Measurements from ENCODE around the gene VAV3. TPM values are rescaled to one million over a fixed set of nuclear protein-coding genes. Genes with fewer than 3 reads are reported as not detected.

Gene VAV3
- polyA plus RNA-seq, 1 of the 3 experiments (the other 2 are of a cell fraction): not detected

- TF ChIP-seq, protein P1, sequence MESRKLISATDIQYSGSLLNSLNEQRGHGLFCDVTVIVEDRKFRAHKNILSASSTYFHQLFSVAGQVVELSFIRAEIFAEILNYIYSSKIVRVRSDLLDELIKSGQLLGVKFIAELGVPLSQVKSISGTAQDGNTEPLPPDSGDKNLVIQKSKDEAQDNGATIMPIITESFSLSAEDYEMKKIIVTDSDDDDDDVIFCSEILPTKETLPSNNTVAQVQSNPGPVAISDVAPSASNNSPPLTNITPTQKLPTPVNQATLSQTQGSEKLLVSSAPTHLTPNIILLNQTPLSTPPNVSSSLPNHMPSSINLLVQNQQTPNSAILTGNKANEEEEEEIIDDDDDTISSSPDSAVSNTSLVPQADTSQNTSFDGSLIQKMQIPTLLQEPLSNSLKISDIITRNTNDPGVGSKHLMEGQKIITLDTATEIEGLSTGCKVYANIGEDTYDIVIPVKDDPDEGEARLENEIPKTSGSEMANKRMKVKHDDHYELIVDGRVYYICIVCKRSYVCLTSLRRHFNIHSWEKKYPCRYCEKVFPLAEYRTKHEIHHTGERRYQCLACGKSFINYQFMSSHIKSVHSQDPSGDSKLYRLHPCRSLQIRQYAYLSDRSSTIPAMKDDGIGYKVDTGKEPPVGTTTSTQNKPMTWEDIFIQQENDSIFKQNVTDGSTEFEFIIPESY (IDR thresholded peaks at IDR 0.05; ENCODE audit: borderline replicate concordance, low read depth): no peak
- TF ChIP-seq GATA2 (CRISPR knock-in tag; IDR thresholded peaks at IDR 0.05) (no peak), TEAD4 (IDR thresholded peaks at IDR 0.05; ENCODE audit: borderline replicate concordance, insufficient read depth) (no peak), FOSL2 (IDR thresholded peaks at IDR 0.05; ENCODE audit: borderline replicate concordance, low read depth) (no peak), IRF3 (IDR thresholded peaks at IDR 0.05; ENCODE audit: low read depth, low read length) (no peak)
These were observed 419.9 kb downstream of the VAV3 start (continued) for GRCh38 chr1:107545056-107545577.

DNA sequence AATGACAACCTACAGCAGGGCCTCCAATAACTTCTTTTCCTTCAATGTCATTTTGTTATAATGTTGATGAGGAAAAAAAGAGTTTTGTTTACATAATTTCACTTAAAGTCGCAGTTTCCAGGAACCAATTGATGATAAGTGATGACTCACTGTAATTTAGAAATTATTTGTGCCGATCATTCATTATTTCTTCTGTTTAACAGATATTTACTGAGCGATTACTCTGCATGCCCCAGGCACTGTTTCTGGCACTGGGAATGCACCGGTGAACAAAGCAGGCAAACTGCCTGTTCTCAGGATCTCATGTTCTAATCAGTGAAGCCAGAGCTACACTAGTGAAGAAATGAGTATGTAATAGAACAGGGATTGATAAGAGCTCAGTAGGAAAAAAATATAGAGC, 420.7 kb downstream of the VAV3 start:
- Histone ChIP-seq H4K20me1 (ENCODE audit: insufficient read depth) (no peaks in the 10 kb centered on the region), H3K79me2 (ENCODE audit: insufficient read depth) (no peaks in the 10 kb centered on the region), H3K36me3 (replicated peaks in 1 of 2; ENCODE audit: control insufficient read depth in 1 of 2, insufficient read depth in 2 of 2, low read length in 1 of 2) (no peaks in the 10 kb centered on the region), H3K27me3 (ENCODE audit: insufficient read depth) (no peaks in the 10 kb centered on the region), H3K9ac (no peak overlapping the region), H3K9me3 (no peaks in the 10 kb centered on the region), H3K4me1 (ENCODE audit: control insufficient read depth in 1 of 2, insufficient read depth in 2 of 2, low read depth in 1 of 2, low read length in 1 of 2) (peaks cover 0 to 5% of the 10 kb centered on the region in 2 experiments; a peak in 1 of 4 replicates), H3K27ac (ENCODE audit: low read depth in 2 of 2, low read length in 1 of 2) (peak overlapping the region in 1 of 2 experiments; percentile 36; a peak in 1 of 4 replicates), H3K4me3 (ENCODE audit: low read depth in 2 of 2, low read length in 1 of 2) (no peak overlapping the region), H3F3A (replicated peaks; ENCODE audit: insufficient read depth) (no peaks in the 10 kb centered on the region), H3K9me2 (no peaks in the 10 kb centered on the region), H3K4me2 (no peak overlapping the region), H2AFZ (ENCODE audit: low read depth) (no peak overlapping the region)
- peak; percentile 19 for DNase-seq
- 26% methylated on average over 4 of the region's 4 CpGs for WGBS (ENCODE audit: low lambda C conversion rate)
- TF ChIP-seq GATA2 (CRISPR knock-in tag; IDR thresholded peaks at IDR 0.05) (0 out of 2 replicates have a peak, but pooled peaks have one; percentile 8), GABPA (IDR thresholded peaks at IDR 0.05; ENCODE audit: low read depth) (no peak), FOSL2 (IDR thresholded peaks at IDR 0.05; ENCODE audit: borderline replicate concordance, low read depth) (no peak), CTCF (IDR thresholded peaks at IDR 0.05) (no peak)
- ChIA-PET CTCF (interaction anchor here (0.5 to 1.5 kb wide), 3 partner anchors 16 to 242 kb away, joined by 3 to 5 read pairs (median 3); no protein-coding TSS in a partner anchor), POLR2A (no interaction called here)

DNA sequence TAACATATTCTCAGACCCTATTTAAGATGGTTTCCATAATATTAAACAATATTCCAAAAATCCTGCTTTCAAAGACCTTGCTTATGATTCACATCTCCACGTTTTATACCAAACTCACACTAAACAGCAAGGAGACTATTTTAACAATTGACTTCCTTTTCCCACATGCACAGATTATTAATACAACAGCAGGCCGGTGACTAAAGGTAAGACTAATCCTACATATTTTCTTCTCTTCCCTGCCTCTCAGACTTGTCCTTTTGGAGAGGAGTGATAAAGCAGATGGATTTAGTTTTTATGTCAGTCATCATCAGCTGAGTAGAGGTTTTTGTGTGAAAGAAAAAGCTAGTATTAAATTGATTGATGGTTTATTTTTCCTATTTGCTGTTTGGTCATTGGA, 423.6 kb downstream of the VAV3 start:
- Histone ChIP-seq H4K20me1 (ENCODE audit: insufficient read depth) (no peaks in the 10 kb centered on the region), H3K36me3 (replicated peaks in 1 of 2; ENCODE audit: control insufficient read depth in 1 of 2, insufficient read depth in 2 of 2, low read length in 1 of 2) (no peaks in the 10 kb centered on the region), H3K79me2 (ENCODE audit: insufficient read depth) (no peaks in the 10 kb centered on the region), H2AFZ (ENCODE audit: low read depth) (no peak overlapping the region), H3K4me2 (no peak overlapping the region), H3K4me3 (ENCODE audit: low read depth in 2 of 2, low read length in 1 of 2) (no peak overlapping the region), H3F3A (replicated peaks; ENCODE audit: insufficient read depth) (no peaks in the 10 kb centered on the region), H3K9me3 (no peaks in the 10 kb centered on the region), H3K27me3 (ENCODE audit: insufficient read depth) (no peaks in the 10 kb centered on the region), H3K4me1 (ENCODE audit: control insufficient read depth in 1 of 2, insufficient read depth in 2 of 2, low read depth in 1 of 2, low read length in 1 of 2) (peaks cover 0 to 5% of the 10 kb centered on the region in 2 experiments; a peak in 1 of 4 replicates), H3K27ac (ENCODE audit: low read depth in 2 of 2, low read length in 1 of 2) (no peak overlapping the region), H3K9me2 (no peaks in the 10 kb centered on the region), H3K9ac (no peak overlapping the region)
- POLR2A ChIA-PET: no interaction called here
- DNase-seq: no peak
- CTCF ChIA-PET: interaction anchor here (2.9 kb wide), 1 partner anchor 12 kb away, joined by 14 read pairs; no protein-coding TSS in a partner anchor
- 63% methylated on average over 2 of the region's 2 CpGs for WGBS (ENCODE audit: low lambda C conversion rate)
- TF ChIP-seq, protein P2, sequence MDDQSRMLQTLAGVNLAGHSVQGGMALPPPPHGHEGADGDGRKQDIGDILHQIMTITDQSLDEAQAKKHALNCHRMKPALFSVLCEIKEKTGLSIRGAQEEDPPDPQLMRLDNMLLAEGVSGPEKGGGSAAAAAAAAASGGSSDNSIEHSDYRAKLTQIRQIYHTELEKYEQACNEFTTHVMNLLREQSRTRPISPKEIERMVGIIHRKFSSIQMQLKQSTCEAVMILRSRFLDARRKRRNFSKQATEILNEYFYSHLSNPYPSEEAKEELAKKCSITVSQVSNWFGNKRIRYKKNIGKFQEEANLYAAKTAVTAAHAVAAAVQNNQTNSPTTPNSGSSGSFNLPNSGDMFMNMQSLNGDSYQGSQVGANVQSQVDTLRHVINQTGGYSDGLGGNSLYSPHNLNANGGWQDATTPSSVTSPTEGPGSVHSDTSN (IDR thresholded peaks at IDR 0.05): no peak
- TF ChIP-seq SIN3A (IDR thresholded peaks at IDR 0.05; ENCODE audit: borderline replicate concordance, low read depth, low read length) (no peak), JUND (IDR thresholded peaks at IDR 0.05) (no peak), USF1 (IDR thresholded peaks at IDR 0.05; ENCODE audit: borderline replicate concordance, low read depth) (no peak), NFIC (IDR thresholded peaks at IDR 0.05; ENCODE audit: borderline replicate concordance) (no peak), TEAD4 (IDR thresholded peaks at IDR 0.05; ENCODE audit: borderline replicate concordance, insufficient read depth) (no peak), TAF1 (IDR thresholded peaks at IDR 0.05; ENCODE audit: borderline replicate concordance, low read depth, low read length) (no peak), POLR2AphosphoS5 (IDR thresholded peaks at IDR 0.05; ENCODE audit: low read depth, low read length) (no peak), GATA2 (CRISPR knock-in tag; IDR thresholded peaks at IDR 0.05) (no peak), FOXJ3 (CRISPR knock-in tag; IDR thresholded peaks at IDR 0.05) (no peak), SMC3 (IDR thresholded peaks at IDR 0.05; ENCODE audit: low read depth, low read length) (no peak), GABPA (IDR thresholded peaks at IDR 0.05; ENCODE audit: low read depth) (no peak)
